ENCODE results near the gene INO80C. TPM values are rescaled to one million over a fixed set of nuclear protein-coding genes. Genes with fewer than 3 reads are reported as not detected.

INO80C gene
- total RNA-seq, 1 donor from 2014 or later, result 11.3 TPM

- no peak for TF ChIP-seq CTCF (IDR thresholded peaks at IDR 0.05; ENCODE audit: insufficient read depth, low read length, poor library complexity, severe bottlenecking)
- Histone ChIP-seq H3K27me3 (ENCODE audit: control insufficient read depth, insufficient read depth, low read length) (no peaks in the 10 kb centered on the region), H3K4me3 (ENCODE audit: low read depth, low read length) (no peak overlapping the region), H3K36me3 (ENCODE audit: control insufficient read depth, insufficient read depth, low read length) (no peaks in the 10 kb centered on the region)
- no peak for DNase-seq (ENCODE audit: low read depth)
These were observed 9.4 kb upstream of the INO80C start for GRCh38 chr18:35507192-35507591.

GRCh38 chr18:35506024-35506712, 8.4 kb upstream of the INO80C start:
- no peak for TF ChIP-seq CTCF (IDR thresholded peaks at IDR 0.05; ENCODE audit: insufficient read depth, low read length, poor library complexity, severe bottlenecking)
- H3K27me3 ChIP-seq (ENCODE audit: control insufficient read depth, insufficient read depth, low read length), result no peaks in the 10 kb centered on the region
- DNase-seq (ENCODE audit: low read depth), result no peak
- no peak overlapping the region for H3K4me3 ChIP-seq (ENCODE audit: low read depth, low read length)
- H3K36me3 ChIP-seq (ENCODE audit: control insufficient read depth, insufficient read depth, low read length), result no peaks in the 10 kb centered on the region

DNA sequence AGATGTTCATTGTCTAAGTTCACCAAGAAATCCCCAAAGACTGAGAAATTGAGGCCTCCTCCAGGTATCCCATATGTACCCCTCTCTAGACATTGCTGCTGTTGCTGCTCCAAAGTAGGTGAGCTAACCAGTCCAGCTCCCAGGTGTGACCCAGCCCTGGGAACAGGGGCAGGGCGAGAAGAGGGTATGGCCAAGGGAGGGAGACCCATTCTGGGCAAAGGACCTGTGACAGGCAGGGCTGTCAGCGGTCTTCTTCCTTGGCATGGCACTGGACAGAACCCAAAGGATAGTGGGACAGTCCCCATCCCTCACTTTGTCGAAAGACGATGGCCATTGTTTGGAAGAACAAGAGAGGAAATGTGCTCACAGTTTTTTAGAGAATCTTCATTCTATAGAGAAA, 7.2 kb upstream of the INO80C start:
- H3K4me3 ChIP-seq (ENCODE audit: low read depth, low read length), result no peak overlapping the region
- DNase-seq (ENCODE audit: low read depth), result no peak
- TF ChIP-seq CTCF (IDR thresholded peaks at IDR 0.05; ENCODE audit: insufficient read depth, low read length, poor library complexity, severe bottlenecking), result no peak
- H3K36me3 ChIP-seq (ENCODE audit: control insufficient read depth, insufficient read depth, low read length), result no peaks in the 10 kb centered on the region
- H3K27me3 ChIP-seq (ENCODE audit: control insufficient read depth, insufficient read depth, low read length), result no peaks in the 10 kb centered on the region

GRCh38 chr18:35502052-35502451, 4.3 kb upstream of the INO80C start:
- TF ChIP-seq CTCF (IDR thresholded peaks at IDR 0.05; ENCODE audit: insufficient read depth, low read length, poor library complexity, severe bottlenecking), result no peak
- Histone ChIP-seq H3K27me3 (ENCODE audit: control insufficient read depth, insufficient read depth, low read length) (no peaks in the 10 kb centered on the region), H3K4me3 (ENCODE audit: low read depth, low read length) (no peak overlapping the region), H3K36me3 (ENCODE audit: control insufficient read depth, insufficient read depth, low read length) (no peaks in the 10 kb centered on the region)
- no peak for DNase-seq (ENCODE audit: low read depth)

DNA sequence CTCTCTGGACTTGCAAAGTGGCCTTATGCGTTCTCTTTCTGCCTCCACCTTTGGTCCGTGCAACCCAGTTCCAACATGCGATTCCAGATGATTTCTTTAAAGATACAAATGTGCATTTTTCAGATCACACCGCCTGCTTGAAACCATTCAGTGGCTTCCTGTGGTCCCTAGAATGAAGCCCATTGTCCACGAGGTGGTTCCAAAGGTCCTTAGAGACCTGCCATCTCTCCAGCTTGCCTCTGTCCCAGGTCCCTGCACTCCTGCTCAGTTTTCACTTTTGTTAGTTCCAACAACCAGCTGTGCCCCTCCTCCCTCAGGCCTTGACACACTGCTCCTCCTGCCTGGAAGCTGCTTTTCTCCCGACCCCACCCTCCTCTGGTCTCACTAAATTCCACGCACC, 3.6 kb upstream of the INO80C start:
- no peak for DNase-seq (ENCODE audit: low read depth)
- Histone ChIP-seq H3K4me3 (ENCODE audit: low read depth, low read length) (no peak overlapping the region), H3K36me3 (ENCODE audit: control insufficient read depth, insufficient read depth, low read length) (no peaks in the 10 kb centered on the region), H3K27me3 (ENCODE audit: control insufficient read depth, insufficient read depth, low read length) (no peaks in the 10 kb centered on the region)
- no peak for TF ChIP-seq CTCF (IDR thresholded peaks at IDR 0.05; ENCODE audit: insufficient read depth, low read length, poor library complexity, severe bottlenecking)

- DNase-seq (ENCODE audit: low read depth), result no peak
- H3K27me3 ChIP-seq (ENCODE audit: control insufficient read depth, insufficient read depth, low read length), result no peaks in the 10 kb centered on the region
- H3K4me3 ChIP-seq (ENCODE audit: low read depth, low read length), result no peak overlapping the region
- no peak for TF ChIP-seq CTCF (IDR thresholded peaks at IDR 0.05; ENCODE audit: insufficient read depth, low read length, poor library complexity, severe bottlenecking)
- H3K36me3 ChIP-seq (ENCODE audit: control insufficient read depth, insufficient read depth, low read length), result no peaks in the 10 kb centered on the region
These were observed 2.4 kb upstream of the INO80C start for GRCh38 chr18:35500113-35500512.
